Tibial nerve (tissue), 4 donors: Measurements from ENCODE around the gene HLA-F.

Experiments
- CTCF ChIP-seq, 5 experiments: fragments of 200-600 bp in 3 of 5; fragments of 450-650 bp in 2 of 5; sonication (generic) in 3 of 5; IDR thresholded peaks; one replicate each; pipeline ENCODE4 v1.5.1; 2016 to 2019; ENCODE audit warnings: antibody characterized with exemption in 5 of 5, mild to moderate bottlenecking in 3 of 5, moderate library complexity in 2 of 5
- EP300 ChIP-seq, 2 donors: sonication (generic); formaldehyde crosslinking; IDR thresholded peaks; one replicate each; pipeline ENCODE4 v1.6.1; 2017; ENCODE audit warnings: antibody characterized with exemption in 2 of 2, mild to moderate bottlenecking in 1 of 2

DNA sequence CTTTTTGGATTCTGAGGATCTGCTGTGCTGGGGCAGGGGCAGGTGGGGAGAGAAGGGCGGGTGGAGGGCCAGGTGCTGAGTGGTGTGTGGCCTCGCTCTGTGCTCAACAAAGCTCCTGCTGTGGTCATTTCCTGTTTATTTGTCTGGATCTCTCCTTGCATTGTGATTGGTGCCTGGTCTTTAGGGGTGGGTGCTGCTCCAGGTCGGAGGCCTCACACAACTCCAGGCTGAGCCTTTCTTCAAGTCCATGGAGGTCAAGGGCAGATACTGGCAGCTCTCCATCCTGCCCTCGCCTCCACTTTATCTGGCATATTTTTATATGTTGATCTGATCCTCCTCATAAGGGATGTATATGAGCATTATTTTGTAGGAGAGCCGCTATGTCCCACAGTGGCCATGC is 36.2 kb downstream of the HLA-F start:
- TF ChIP-seq CTCF (IDR thresholded peaks at IDR 0.05) = no peak
- no peak for TF ChIP-seq EP300 (IDR thresholded peaks at IDR 0.05)
